Endothelial cell of hepatic sinusoid (primary cell): Measurements from ENCODE around the gene PARD3B.

Source experiments
- in situ Hi-C: cut with HindIII; loops from 2 replicates; pipeline ENCODE4 v1.10.0; 2017; ENCODE audit warnings: low sequenced_read_pairs

PARD3B gene

GRCh38 chr2:205656461-205656860 is 1111.2 kb downstream of the PARD3B start:
- in situ Hi-C loops = no loop called here

DNA sequence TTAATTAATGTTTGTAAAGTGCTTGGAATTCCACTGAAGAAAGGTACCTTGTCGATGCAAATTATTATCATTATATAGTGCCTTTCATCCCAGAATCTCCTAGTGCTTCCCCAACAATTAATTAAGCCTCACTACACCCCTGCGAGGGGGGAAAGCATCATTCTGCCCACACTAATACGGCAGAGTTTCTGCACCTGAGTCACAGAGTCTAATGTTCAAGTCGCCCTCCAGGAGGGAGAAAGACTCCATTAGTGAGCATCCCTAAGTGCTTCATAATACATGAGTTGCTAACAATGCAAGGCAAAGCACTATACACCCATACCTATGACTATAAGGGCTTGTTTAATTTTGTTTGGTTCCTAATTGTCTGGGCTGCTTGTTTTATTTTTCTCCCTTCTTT is 1111.7 kb downstream of the PARD3B start:
- in situ Hi-C loops = no loop called here

DNA sequence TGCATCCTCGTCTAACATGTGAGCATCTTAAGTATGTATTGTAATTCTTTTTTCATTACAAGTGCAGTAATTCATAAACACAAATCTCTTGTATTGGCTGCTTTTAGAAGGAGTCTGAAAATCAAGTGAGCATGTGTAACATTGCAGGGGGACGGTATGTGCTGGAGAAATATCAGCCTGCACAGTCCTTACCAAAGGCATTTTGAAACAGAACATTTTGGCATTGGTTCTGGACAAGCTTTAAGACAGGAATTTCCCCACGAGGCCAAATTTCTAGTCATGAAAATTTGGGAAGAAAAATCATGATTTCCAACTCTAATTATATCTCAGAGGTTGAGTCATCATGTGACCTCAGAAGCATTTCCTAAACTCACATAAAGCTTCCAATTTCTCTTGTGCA is 1112.3 kb downstream of the PARD3B start:
- in situ Hi-C loops = no loop called here

DNA sequence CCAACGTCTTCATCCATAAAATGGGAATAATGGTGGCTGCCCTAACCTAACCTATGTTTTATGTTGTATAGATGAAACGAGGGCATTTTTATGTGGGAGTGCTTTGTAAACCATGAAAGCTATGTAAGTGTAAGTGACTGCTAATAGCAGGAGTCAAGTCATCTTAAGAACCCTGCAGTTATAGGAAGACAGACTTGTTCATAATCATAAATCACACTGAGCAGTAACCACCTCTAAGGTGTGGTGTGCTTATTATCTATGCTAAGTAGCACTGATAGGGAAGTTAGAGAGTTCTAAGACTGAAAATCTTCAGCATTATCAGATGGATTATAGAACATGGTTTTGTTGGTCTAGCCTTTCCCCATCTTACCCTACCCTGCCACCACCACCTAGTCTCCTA is 1112.8 kb downstream of the PARD3B start:
- in situ Hi-C loops = no loop called here

DNA sequence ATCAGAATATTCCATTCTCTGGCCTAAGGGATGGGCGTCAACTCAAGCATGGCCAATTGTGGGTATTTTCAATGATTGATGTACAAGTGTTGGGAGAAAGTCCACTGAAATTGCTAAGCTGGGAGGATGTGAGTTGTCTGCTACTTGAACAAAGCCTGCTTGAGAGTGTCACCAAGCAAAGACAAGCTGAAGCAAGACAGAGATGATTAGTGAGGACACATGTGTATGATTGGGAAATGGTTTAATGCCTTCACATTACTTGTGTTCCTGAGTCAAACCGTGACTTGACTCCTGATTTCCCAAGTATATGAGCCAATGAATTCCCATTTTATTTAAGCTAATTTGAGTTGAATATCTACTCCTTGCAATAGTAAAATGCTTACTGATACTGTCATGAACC is 1113.3 kb downstream of the PARD3B start:
- in situ Hi-C loops = no loop called here

- in situ Hi-C loops = no loop called here
Observed at GRCh38 chr2:205659922-205660321, 1114.6 kb downstream of the PARD3B start.

DNA sequence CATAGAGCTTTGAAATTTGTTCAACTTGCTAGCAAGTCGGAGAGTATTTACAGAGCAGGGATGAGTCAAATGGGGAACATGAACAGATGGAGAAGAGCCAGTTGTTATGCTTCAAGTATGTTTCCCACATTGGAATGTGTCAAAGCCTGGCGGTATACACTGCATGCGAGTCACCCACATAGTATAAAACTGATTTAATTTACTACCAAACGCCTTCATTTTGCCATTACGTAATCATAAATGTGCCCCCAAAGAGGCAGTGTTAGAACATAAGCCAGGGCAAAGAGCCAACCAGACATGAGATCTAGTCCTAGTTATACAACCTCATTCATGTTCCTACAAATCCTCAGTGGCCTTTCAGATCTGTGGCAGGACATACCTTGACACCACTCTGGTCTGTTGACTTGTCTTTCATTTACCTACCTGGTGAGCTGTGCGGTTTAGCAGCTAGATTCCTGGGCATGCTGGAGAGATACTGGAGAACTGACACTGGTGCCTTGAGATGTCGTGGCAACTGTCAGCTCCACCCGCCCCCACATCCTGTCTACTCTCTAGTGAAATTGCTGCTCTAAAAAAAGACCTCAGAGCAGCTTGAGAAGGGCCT is 1115.3 kb downstream of the PARD3B start:
- in situ Hi-C loops = no loop called here

DNA sequence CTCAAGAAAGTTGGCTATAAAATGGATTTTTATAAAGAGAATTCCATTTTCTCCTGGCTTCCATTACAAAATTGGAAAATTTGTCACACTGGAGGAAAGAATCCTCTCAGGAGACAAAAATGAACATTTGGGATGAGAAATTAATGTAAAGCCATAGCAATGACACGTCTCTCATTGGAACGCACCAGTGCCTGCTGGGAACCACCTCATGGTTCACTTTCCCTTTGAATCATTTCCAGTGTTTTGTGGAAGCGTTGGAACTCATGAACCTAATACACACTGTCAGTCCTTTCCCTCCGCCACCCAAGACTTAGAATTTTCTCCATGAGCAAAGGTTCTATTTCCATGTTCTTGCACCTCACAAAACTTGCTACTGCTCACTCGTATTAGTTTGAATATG is 1116.0 kb downstream of the PARD3B start:
- in situ Hi-C loops = no loop called here

- in situ Hi-C loops = no loop called here
Observed at GRCh38 chr2:205662206-205662965, 1117.1 kb downstream of the PARD3B start.

DNA sequence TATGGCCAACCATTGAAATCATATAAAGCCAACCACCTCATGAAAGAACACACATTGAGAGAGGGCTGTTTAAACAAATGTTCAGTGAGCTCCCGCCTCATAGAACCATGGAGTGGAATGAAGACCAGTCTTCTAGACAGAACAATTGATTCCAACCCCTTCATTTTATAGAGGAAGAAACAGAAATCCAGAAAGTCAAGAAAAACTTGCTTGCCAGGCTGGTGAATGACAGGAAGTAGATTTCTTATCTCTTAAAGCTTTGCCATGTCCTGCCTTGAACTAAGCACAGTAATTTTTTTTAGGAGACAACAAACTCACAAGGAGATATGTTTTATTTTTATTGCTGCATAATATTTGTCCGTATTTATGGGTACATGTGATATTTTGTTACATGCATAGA is 1120.5 kb downstream of the PARD3B start:
- in situ Hi-C loops = no loop called here
